Frontal cortex (tissue), 4 donors: ENCODE measurements around the gene CCR6. TPM values are rescaled to one million over a fixed set of nuclear protein-coding genes. Genes with fewer than 3 reads are reported as not detected.
A peak's percentile ranks its signal among the peaks of the same experiment; 100 is the strongest.

Experiments used
- DNase-seq, 2 donors: peaks; one replicate each; pipeline ENCODE4 v3.0.0; 2012; ENCODE audit warnings: low spot score in 2 of 2
- FAIRE-seq: peaks from 2 replicates; lab custom pipeline; 2012; peaks lifted over from hg19 to GRCh38; lab: Jason Lieb, UNC
- total RNA-seq: library from RNA; depleted of rRNA; stranded (reverse); fragments of >200 nt; gene quantifications from one replicate; pipeline ENCODE4 v1.2.3, GENCODE V29; 2014
- donor health status: control.
- donor health status: control.
- donor health status: control.

The CCR6 gene
- total RNA-seq, 1 donor from 2014 or later, result not detected

- no peak for DNase-seq
- FAIRE-seq, result no peak
Observed at GRCh38 chr6:167096991-167097390, 25.9 kb upstream of the CCR6 start.

DNA sequence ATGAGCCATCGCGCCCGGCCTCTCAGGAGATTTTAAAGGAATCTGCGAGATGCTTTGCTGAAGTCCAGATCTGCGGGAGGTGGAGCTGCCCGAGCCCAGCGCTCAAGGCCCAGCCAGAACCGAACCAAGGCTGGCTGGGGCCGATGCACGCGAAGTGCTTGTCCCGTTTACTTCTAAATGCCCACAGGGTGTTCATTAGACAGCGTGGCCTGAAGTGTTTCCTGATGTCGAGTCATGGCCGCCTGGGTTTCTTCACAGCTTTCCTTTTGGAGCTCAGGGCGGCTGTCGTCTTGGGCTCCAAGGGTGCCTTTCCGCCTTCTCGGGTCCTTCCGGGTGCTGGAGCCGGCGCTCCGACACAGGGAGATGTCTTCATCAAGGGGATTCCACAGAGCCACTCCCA, 25.1 kb upstream of the CCR6 start:
- no peak for DNase-seq
- no peak for FAIRE-seq

GRCh38 chr6:167098825-167099225, 24.1 kb upstream of the CCR6 start:
- FAIRE-seq, result no peak
- DNase-seq, result no peak

- DNase-seq, result no peak
- FAIRE-seq, result no peak
Observed at GRCh38 chr6:167099707-167100106, 23.2 kb upstream of the CCR6 start.

- DNase-seq (no peak), FAIRE-seq (no peak)
Observed at GRCh38 chr6:167100241-167100674, 22.6 kb upstream of the CCR6 start.

DNA sequence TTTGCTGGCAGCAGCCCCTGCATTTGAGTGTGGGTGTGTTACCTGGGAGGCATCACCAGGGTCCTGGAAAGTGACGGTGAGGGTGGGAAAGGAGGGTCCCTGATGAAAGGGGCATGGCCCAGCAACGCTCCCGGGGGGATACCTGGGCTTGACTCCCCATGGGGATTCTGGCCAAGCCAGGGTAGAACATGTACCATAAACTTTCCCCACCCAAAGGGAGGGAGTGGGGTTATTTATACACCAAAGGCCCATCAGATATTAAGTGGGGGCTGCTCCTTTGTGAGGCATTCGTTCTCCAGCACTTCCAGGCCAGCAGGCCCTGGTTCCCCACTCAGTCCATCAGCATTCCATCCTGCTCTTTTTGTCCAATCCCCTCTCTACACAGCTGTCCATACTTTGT, 20.6 kb upstream of the CCR6 start:
- FAIRE-seq (no peak), DNase-seq (no peak)

DNA sequence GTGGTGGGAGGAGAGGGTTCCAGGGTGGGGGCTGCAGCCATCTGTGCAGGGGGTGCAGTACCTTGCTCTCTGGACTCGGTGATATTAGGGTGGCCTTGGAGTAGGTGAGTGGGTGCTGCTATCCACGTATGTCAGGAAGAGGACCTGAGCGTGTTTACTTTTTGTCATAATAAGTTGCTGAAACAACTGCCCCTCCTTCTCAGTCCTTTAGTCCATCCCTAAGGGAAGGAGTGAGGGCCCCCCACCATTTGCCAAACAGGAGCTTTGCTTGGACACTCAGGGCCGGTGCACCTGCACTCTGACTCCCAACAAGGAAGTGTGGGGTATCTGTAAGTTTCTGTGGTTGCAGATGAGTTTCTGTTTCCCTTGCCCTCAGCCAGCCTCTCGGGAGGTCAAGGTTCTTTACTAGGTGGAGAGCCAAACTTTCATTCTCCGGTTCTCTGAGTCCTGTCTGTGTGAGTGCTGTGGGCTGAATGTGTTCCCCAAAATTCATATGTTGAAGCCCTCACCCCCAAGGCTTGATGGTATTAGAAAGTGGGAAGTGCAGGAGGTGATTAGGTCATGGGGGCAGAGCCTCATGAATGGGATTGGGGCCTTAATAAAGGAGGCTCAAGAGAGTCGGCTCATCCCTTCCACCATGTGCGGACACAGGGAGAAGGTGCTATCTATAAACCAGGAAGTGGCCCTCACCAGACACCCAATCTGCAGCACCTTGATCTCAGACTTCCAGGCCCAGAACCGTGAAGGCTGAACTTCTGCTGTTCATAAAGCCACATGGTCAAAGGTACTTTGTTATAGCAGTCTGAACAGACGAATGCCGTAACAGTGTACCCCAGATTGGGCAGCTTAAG, 19.6 kb upstream of the CCR6 start:
- FAIRE-seq (no peak), DNase-seq (no peak)

- FAIRE-seq (no peak), DNase-seq (no peak)
Observed at GRCh38 chr6:167104388-167104787, 18.5 kb upstream of the CCR6 start.

- DNase-seq, result no peak
- no peak for FAIRE-seq
Observed at GRCh38 chr6:167105060-167105459, 17.8 kb upstream of the CCR6 start.

DNA sequence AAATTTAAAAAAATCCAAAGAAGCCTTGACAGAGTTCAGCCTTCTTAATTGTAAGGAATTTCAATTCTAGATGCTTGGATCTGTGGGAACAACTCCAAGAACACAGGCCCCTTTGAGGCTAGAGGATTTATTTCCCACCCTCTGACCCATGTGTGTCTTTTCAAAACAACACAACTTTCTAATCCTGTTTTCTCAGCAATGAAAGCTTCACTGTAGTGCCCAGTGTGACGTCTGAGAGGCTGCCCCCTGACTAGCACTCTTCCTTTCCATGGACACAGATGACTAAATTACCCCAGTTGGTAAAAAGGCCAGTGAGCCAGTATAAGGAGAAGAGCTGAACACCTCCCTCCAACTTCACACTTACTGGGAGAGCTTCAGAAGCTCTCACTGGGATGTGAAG, 16.5 kb upstream of the CCR6 start:
- FAIRE-seq (no peak), DNase-seq (no peak)

DNA sequence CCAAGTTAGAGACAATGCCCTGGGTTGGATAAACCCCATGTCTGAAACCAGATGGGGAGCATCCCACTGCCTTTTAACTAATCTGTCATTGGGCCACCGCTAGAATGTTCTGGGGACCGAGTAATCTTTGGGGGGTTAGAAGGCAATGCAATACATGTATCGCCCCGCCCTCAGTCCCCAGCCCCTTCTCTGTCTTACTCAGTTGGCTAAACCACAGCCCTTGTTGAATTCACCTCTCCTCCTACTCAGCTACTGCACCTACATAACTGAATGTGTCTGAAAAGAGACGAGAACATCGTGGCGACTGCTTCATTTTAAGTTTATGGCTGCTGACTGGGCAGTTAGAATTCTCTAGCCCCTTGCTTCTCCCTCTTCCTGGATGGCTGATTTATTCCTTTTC, 15.1 kb upstream of the CCR6 start:
- FAIRE-seq, result no peak
- DNase-seq, result no peak

- DNase-seq (no peak), FAIRE-seq (no peak)
Observed at GRCh38 chr6:167108278-167108677, 14.6 kb upstream of the CCR6 start.

- DNase-seq, result no peak
Observed at GRCh38 chr6:167109651-167110050, 13.2 kb upstream of the CCR6 start.

GRCh38 chr6:167111597-167111996, 11.3 kb upstream of the CCR6 start:
- FAIRE-seq, result no peak
- DNase-seq, result no peak

More at GRCh38 chr6:167109651-167110050, 13.2 kb upstream of the CCR6 start:
- FAIRE-seq, result no peak

DNA sequence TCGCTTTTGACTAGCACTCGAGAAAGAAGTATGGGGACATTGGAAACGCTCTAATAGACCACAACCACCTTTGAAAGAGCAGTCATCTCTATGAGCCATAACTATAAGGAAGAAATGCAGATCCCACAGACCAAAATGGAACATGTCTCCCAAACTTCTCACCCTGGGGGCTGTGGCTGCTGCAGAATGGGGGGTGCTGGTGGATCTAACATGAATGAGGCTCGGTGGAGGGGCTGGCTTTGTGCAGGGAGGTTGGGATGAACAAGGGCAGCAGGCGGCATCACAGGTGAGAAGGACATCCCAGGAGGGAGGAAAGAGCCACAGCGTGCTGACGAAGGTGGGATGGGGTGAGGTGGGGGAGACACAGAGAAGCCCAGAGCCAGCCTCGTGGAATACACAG, 10.5 kb upstream of the CCR6 start:
- DNase-seq (no peak), FAIRE-seq (no peak)

GRCh38 chr6:167113047-167113754, 9.7 kb upstream of the CCR6 start:
- DNase-seq, result no peak
- FAIRE-seq, result no peak

- peak in 1 of 2 donors; percentile 62 for DNase-seq
- FAIRE-seq, result no peak
Observed at GRCh38 chr6:167113935-167114910, 8.7 kb upstream of the CCR6 start.

DNA sequence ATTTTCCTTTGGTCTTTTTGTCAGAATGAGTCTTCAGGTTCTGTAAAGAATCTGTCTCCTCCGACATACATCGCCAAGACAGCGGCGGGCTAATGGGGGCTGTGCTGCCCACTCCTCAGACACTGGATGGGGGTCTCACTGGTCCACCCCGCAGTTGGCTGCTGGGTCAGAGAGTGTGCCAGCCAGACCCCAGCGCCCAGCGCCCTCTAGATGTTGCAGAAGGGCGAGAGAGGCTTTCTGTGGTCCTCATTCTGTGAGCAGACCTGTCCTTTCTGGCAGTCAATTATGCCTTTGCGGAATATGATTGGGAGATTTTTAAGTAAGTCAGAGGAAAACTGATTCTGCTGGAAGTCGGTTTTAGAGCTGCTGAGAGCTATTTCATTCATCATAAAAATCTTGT, 7.8 kb upstream of the CCR6 start:
- FAIRE-seq, result no peak
- no peak for DNase-seq

DNA sequence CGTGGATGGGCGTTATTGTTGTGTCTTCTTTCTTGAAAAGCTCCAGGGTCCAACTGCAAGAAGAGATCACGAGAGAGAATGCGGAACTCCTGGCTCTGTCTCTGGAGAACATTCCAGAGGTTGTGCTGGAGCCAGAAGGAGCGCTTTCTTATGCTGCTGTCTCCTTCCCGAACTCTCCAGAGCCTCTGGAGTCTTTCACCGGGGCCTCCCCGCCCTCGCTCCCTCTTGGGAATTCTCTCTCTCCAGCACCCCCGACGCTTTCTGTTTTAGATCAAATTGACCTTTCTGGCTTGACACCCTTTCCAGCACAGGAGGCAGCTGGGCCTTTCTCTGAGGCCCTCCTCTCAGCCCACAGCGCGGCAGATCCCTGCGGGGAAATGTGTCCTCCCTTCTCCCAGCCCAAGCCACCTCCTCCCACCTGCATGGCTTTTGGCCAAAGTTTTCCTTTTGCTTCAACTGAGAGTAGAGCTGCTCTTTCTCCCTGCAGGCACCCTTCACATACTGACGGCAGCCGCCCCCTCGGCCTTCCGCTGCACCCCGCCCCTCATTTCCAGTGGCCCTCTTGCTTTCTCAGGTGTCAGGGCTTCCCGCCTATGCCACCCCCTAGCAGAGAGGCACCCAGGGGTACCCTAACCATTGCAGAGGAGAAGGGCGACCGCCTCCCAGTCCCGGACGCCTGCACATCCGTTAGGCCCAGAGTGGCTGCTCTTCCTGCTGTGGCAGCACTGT, 6.6 kb upstream of the CCR6 start:
- no peak for DNase-seq
- FAIRE-seq, result no peak

DNA sequence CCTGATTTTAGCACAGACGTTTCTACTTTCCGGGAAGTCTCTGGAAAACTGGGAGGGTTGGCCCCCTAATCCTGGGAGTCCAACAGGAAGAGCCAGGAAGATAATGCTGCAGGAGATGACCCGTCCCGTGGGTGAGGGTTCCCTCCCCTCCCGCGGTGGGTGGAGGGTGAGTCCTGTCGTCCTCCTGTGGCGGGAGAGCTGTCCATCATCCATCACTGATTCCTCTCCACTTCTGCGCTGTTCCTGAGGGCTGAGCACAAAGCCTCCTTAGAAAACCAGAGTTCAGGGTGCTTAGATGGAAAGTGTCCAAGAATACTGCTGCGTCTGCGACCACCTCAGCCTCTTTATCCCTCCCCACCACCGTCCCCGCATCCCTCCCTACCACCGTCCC, 6.1 kb upstream of the CCR6 start:
- no peak for FAIRE-seq
- no peak for DNase-seq
